ENCODE measurements around the gene TARDBP.

DNA sequence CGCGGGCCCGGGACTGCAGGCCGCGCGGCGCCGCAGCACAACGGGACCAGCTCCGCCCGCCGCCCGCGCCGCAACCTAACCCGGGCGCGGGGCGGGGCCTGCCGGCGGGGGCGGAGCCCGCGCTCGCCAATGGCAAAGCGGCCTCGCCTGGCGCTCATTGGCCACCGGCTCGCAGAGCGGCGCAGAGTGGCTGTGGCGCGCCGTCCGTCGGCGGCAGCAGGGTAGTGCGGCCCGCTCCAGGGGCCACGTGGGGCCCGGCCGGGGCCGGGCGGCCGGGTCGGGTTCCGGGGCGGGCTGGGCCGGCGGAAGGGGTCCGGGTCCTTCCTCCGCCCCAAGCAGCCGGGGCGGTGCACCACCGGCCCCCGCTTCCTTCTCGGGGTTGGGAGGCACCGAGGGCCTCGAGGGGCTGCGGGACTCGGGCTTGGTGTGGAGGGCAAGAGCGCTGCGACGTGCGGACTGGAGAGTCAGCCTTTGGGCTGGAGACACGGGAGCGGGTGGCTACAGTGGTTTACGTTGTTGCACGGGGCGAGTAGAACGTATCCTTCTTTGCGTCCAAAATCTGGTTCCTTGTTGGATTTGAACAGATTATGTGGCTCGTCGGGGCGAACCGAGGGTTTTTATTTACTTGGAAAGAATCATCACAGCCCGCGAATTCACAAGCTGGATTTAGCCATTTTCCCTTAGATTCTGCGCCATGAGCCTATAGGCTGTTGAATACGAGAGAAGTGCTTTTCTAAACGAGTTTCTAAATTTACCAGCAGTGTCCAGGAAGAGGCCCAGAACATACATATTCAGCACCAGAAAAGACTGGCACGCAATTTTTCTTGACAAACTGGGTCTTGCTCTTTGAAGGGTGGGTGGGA lies 47.7 kb downstream of the TARDBP start, which contains the start of gene SRM:
- peak in 2 of 4 donors; percentile 66 to 77 for TF ChIP-seq POLR2A (IDR thresholded peaks at IDR 0.05)
- TF ChIP-seq, protein P1, sequence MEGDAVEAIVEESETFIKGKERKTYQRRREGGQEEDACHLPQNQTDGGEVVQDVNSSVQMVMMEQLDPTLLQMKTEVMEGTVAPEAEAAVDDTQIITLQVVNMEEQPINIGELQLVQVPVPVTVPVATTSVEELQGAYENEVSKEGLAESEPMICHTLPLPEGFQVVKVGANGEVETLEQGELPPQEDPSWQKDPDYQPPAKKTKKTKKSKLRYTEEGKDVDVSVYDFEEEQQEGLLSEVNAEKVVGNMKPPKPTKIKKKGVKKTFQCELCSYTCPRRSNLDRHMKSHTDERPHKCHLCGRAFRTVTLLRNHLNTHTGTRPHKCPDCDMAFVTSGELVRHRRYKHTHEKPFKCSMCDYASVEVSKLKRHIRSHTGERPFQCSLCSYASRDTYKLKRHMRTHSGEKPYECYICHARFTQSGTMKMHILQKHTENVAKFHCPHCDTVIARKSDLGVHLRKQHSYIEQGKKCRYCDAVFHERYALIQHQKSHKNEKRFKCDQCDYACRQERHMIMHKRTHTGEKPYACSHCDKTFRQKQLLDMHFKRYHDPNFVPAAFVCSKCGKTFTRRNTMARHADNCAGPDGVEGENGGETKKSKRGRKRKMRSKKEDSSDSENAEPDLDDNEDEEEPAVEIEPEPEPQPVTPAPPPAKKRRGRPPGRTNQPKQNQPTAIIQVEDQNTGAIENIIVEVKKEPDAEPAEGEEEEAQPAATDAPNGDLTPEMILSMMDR (IDR thresholded peaks at IDR 0.05) = peak; percentile 18 to 81 (median 68)

Data from esophagus squamous epithelium (tissue), 4 donors.